GM12891 (cell line): Measurements from ENCODE around the gene ANO3.

Source experiments
- DNase-seq: peaks from one replicate; pipeline ENCODE4 v3.0.0; 2011; ENCODE audit warnings: low spot score; ENCODE audit not compliant: insufficient read length
- FAIRE-seq: peaks from 2 replicates; lab custom pipeline; 2011; peaks lifted over from hg19 to GRCh38; lab: Jason Lieb, UNC
- PAX5 ChIP-seq: IDR thresholded peaks from 2 replicates; pipeline ENCODE4 v1.6.1; 2011; ENCODE audit warnings: low read length, moderate library complexity, mild to moderate bottlenecking; ENCODE audit not compliant: insufficient read depth, severe bottlenecking
- POLR2A ChIP-seq: IDR thresholded peaks from 2 replicates; pipeline ENCODE4 v1.6.1; 2011; ENCODE audit warnings: low read depth, low read length, control low read depth
- POLR2AphosphoS5 ChIP-seq: IDR thresholded peaks from 2 replicates; pipeline ENCODE4 v1.6.1; 2011; ENCODE audit warnings: low read depth, low read length, control low read depth
- POU2F2 ChIP-seq: IDR thresholded peaks from 2 replicates; pipeline ENCODE4 v1.6.1; 2011; ENCODE audit warnings: low read depth, mild to moderate bottlenecking, control low read depth, low read length, moderate library complexity
- SPI1 ChIP-seq: IDR thresholded peaks from 2 replicates; pipeline ENCODE4 v1.6.1; 2011; ENCODE audit warnings: low read depth, low read length, control low read depth
- TAF1 ChIP-seq: IDR thresholded peaks from 2 replicates; pipeline ENCODE4 v1.6.1; 2011; ENCODE audit warnings: low read depth, low read length, control low read depth

Gene ANO3

GRCh38 chr11:26474401-26474800 is 142.5 kb downstream of the ANO3 start:
- FAIRE-seq (no peak), DNase-seq (no peak)
- no peak for TF ChIP-seq POLR2A
- no peak for TF ChIP-seq POLR2AphosphoS5
- no peak for TF ChIP-seq PAX5
- no peak for TF ChIP-seq TAF1
- TF ChIP-seq SPI1, result no peak
- TF ChIP-seq POU2F2, result no peak

GRCh38 chr11:26477396-26477795 is 145.5 kb downstream of the ANO3 start:
- no peak for DNase-seq
- TF ChIP-seq POU2F2 (no peak), POLR2AphosphoS5 (no peak), SPI1 (no peak), TAF1 (no peak), PAX5 (no peak), POLR2A (no peak)
- FAIRE-seq, result no peak

DNA sequence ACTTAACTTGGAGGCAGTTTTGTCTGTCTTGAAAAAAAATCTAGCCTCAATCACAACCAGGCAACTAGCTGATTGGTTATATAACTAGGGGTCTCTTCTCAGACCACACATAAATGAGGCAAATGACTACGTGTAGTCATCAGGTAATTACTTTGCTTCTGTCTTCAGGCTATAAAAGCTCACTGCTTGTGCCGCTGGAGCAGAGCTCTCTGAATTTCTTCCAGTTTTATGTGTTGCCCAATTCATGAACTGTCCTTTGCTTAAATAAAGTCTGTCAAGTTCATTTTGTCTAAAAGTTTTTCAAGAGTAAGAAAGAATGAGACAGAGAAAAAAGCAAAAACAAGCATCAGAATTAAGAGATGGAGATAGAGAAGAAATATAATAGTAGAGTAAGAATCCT is 146.8 kb downstream of the ANO3 start:
- DNase-seq, result no peak
- no peak for FAIRE-seq
- TF ChIP-seq POU2F2 (no peak), PAX5 (no peak), POLR2A (no peak), SPI1 (no peak), POLR2AphosphoS5 (no peak), TAF1 (no peak)

- DNase-seq (no peak), FAIRE-seq (no peak)
- TF ChIP-seq POU2F2 (no peak), POLR2AphosphoS5 (no peak), TAF1 (no peak), PAX5 (no peak), POLR2A (no peak), SPI1 (no peak)
These were observed 148.1 kb downstream of the ANO3 start for GRCh38 chr11:26480041-26480440.

- no peak for DNase-seq
- TF ChIP-seq POU2F2 (no peak), TAF1 (no peak), POLR2AphosphoS5 (no peak), PAX5 (no peak), POLR2A (no peak), SPI1 (no peak)
- no peak for FAIRE-seq
These were observed 151.2 kb downstream of the ANO3 start for GRCh38 chr11:26483108-26483507.

DNA sequence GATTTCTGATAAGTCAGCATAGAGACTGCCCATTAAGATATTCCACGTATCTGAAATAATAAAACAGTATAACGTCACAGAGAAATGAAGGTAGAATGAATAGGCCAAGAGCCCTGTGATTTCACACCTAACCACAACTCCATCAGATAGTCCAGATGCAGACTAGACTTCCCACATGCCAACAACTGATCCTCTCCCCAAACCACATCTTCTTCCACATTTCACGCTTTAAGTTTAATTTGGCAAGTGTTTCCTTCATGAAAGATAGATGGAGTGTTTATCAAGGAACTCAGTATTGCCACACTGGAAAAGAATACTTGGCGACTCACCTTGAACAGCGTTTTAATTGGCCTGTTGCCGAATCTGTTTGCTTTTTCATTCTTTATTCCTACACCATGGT is 158.6 kb downstream of the ANO3 start:
- DNase-seq (no peak), FAIRE-seq (no peak)
- no peak for TF ChIP-seq POLR2AphosphoS5
- TF ChIP-seq SPI1, result no peak
- no peak for TF ChIP-seq POLR2A
- TF ChIP-seq PAX5, result no peak
- no peak for TF ChIP-seq POU2F2
- TF ChIP-seq TAF1, result no peak

DNA sequence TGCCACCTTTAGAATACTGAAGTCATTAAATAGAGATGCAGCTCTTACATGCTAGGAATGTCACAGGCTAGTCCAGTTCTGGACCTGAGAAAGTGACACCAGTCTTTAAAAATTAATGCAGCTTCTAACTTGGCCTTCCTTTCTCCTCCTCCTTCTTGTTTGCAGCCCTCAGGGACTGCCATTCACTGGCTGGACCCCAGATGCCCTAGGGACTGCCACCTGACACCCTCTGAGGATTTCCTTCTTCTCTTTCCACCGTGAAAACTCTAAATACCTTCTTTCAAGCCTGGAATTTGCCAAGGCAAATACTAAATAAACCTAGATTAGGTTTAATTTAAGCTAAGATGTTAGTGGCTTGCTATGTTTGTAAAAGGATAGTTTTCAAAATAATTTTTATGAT is 161.7 kb downstream of the ANO3 start:
- TF ChIP-seq PAX5 (no peak), POLR2A (no peak), POLR2AphosphoS5 (no peak), TAF1 (no peak), SPI1 (no peak), POU2F2 (no peak)
- no peak for DNase-seq
- no peak for FAIRE-seq

GRCh38 chr11:26507229-26507628 is 175.3 kb downstream of the ANO3 start:
- no peak for TF ChIP-seq SPI1
- TF ChIP-seq TAF1, result no peak
- DNase-seq (no peak), FAIRE-seq (no peak)

DNA sequence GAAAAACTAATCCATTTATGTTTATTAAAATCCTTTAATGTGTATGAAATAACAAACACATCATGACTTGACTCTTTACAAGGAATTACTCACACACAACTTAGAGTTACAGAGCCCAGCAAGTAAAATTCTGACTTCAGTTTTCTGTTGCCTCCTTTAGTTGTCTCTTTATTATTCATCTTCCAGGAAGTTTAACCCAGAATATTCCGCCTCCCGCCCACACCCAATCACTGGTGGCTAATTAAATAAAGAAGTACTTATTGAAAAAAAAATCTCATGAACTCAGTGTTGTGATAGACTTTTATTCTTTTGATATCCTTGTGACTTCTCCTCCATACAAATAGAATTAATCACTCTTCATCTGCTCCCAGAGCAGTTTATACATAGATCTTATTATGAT is 178.2 kb downstream of the ANO3 start:
- DNase-seq (no peak), FAIRE-seq (no peak)
- TF ChIP-seq POLR2A, result no peak
- TF ChIP-seq PAX5, result no peak
- no peak for TF ChIP-seq TAF1
- TF ChIP-seq SPI1, result no peak
- TF ChIP-seq POLR2AphosphoS5, result no peak
- no peak for TF ChIP-seq POU2F2

- TF ChIP-seq POU2F2 (no peak), POLR2A (no peak), POLR2AphosphoS5 (no peak), TAF1 (no peak), SPI1 (no peak), PAX5 (no peak)
- FAIRE-seq (no peak), DNase-seq (no peak)
These were observed 178.8 kb downstream of the ANO3 start for GRCh38 chr11:26510756-26511155.
